K562 (cell line): ENCODE results near the gene MICU2. TPM values are rescaled to one million over a fixed set of nuclear protein-coding genes. Genes with fewer than 3 reads are reported as not detected.

Source experiments
- ATAC-seq: fragments of 200-7000 bp; cut with Tn5 transposase; 3 replicates; pipeline ENCODE4 v1.9.1; 2020; ENCODE audit warnings: moderate library complexity
- BruUV-seq: library from RNA; stranded (reverse); fragments of 400-500 nt; replicated peaks from 2 replicates; lab custom pipeline; 2021; lab: Mats Ljungman, UMichigan
- CTCF ChIA-PET: fragments of 300-600 bp; formaldehyde crosslinking; extraction: SDS; loops from one replicate; lab custom pipeline; 2021; ENCODE audit warnings: low intra/inter-chr PET ratio; lab: Yijun Ruan, JAX
- POLR2A ChIA-PET: fragments of 300-600, 350-650 bp; sonication (Branson Sonifier 250); formaldehyde crosslinking; extraction: SDS; loops from one replicate; lab custom pipeline; 2021; ENCODE audit warnings: antibody characterized with exemption, inconsistent platforms; lab: Yijun Ruan, JAX
- DNase-seq, 4 experiments: peaks; one replicate each; pipeline versions ENCODE4 v3.0.0 to v3.0.0-alpha.2; 2011 to 2018; ENCODE audit warnings: low spot score in 3 of 4, mixed read lengths in 3 of 4; ENCODE audit errors: extremely low read depth in 1 of 4
- FAIRE-seq: peaks from 2 replicates; lab custom pipeline; 2011; peaks lifted over from hg19 to GRCh38; lab: Jason Lieb, UNC
- H2AFZ ChIP-seq: 2 replicates; pipeline ENCODE4 v1.6.0; 2011; ENCODE audit warnings: low read depth, low read length, control low read depth, inconsistent platforms
- H3K27ac ChIP-seq: fragments of 200-600 bp; 3 replicates; pipeline ENCODE4 v1.8.0; 2011; ENCODE audit warnings: low read depth, mild to moderate bottlenecking, control low read depth, inconsistent platforms, low read length, moderate library complexity, mixed read lengths; ENCODE audit errors: extremely low read depth
- H3K27me3 ChIP-seq, 2 experiments: fragments of 300-600 bp in 1 of 2; 2 replicates in 1 of 2; 3 replicates in 1 of 2; pipeline versions ENCODE4 v1.6.0 to v1.8.0; 2011; ENCODE audit warnings: inconsistent platforms in 2 of 2, low read length in 2 of 2, mild to moderate bottlenecking in 1 of 2, mixed read lengths in 1 of 2, moderate library complexity in 1 of 2; ENCODE audit not compliant: control insufficient read depth in 2 of 2, insufficient read depth in 2 of 2
- H3K36me3 ChIP-seq: fragments of 300-600 bp; 3 replicates; pipeline ENCODE4 v1.8.0; 2011; ENCODE audit warnings: mild to moderate bottlenecking, low read length, inconsistent platforms; ENCODE audit not compliant: control insufficient read depth, insufficient read depth
- H3K4me1 ChIP-seq, 2 experiments: fragments of 200-600 bp in 1 of 2; replicated peaks in 1 of 2; 2 replicates in 1 of 2; 3 replicates in 1 of 2; pipeline versions ENCODE4 v1.5.1 to v1.8.0; 2011; ENCODE audit warnings: inconsistent platforms in 2 of 2, low read length in 2 of 2, mild to moderate bottlenecking in 1 of 2, mixed read lengths in 1 of 2, moderate library complexity in 1 of 2; ENCODE audit not compliant: control insufficient read depth in 2 of 2, insufficient read depth in 2 of 2
- H3K4me2 ChIP-seq: 2 replicates; pipeline ENCODE4 v1.6.1; 2011; ENCODE audit warnings: low read length, control low read depth, inconsistent platforms, mixed read lengths; ENCODE audit not compliant: insufficient read depth
- H3K4me3 ChIP-seq: fragments of 200-600 bp; sonication (generic), shearing (Covaris generic); 2 replicates; pipeline ENCODE4 v1.5.1; 2016; ENCODE audit warnings: control low read depth, inconsistent platforms
- H3K79me2 ChIP-seq: fragments of 200-600 bp; 3 replicates; pipeline ENCODE4 v1.8.0; 2011; ENCODE audit warnings: low read length, inconsistent platforms; ENCODE audit not compliant: control insufficient read depth, insufficient read depth
- H3K9ac ChIP-seq, 2 experiments: 2 replicates each; pipeline versions ENCODE4 v1.6.0 to v1.6.1; 2011; ENCODE audit warnings: low read depth in 2 of 2, low read length in 2 of 2, control low read depth in 1 of 2, inconsistent platforms in 1 of 2, mild to moderate bottlenecking in 1 of 2, mixed read lengths in 1 of 2; ENCODE audit not compliant: insufficient read depth in 1 of 2
- H3K9me1 ChIP-seq: one replicate; pipeline ENCODE4 v1.6.0; 2011; ENCODE audit warnings: inconsistent platforms, mild to moderate bottlenecking, low read length, moderate library complexity; ENCODE audit not compliant: control insufficient read depth, insufficient read depth
- H3K9me3 ChIP-seq: replicated peaks from 2 replicates; pipeline ENCODE4 v1.5.1; 2011; ENCODE audit warnings: low read depth, low read length, inconsistent platforms; ENCODE audit not compliant: control insufficient read depth, insufficient read depth
- H4K20me1 ChIP-seq: replicated peaks from 2 replicates; pipeline ENCODE4 v1.6.1; 2011; ENCODE audit warnings: low read length, inconsistent platforms, mixed read lengths; ENCODE audit not compliant: control insufficient read depth, insufficient read depth
- COPS2 ChIP-seq: fragments of 450-650 bp; conservative IDR thresholded peaks from 2 replicates; pipeline ENCODE4 v1.6.1; 2016; ENCODE audit warnings: mild to moderate bottlenecking, moderate library complexity
- ESRRA ChIP-seq: fragments of 450-650 bp; IDR thresholded peaks from 2 replicates; pipeline ENCODE4 v1.6.1; 2014; ENCODE audit warnings: low read depth, mild to moderate bottlenecking, moderate library complexity, borderline replicate concordance
- FIP1L1 ChIP-seq: fragments of 200-400 bp; formaldehyde crosslinking; IDR thresholded peaks from 2 replicates; pipeline ENCODE4 v1.6.1; 2018; ENCODE audit warnings: mild to moderate bottlenecking, low read depth, low read length; ENCODE audit not compliant: poor library complexity, severe bottlenecking
- GATA2 ChIP-seq: sonication (generic); formaldehyde crosslinking; IDR thresholded peaks from 2 replicates; pipeline ENCODE4 v1.4.0; 2020; ENCODE audit warnings: mild to moderate bottlenecking, missing genetic modification reagents
- HIVEP1 ChIP-seq: fragments of 250-450 bp; sonication (Bioruptor Pico); IDR thresholded peaks from 2 replicates; pipeline ENCODE4 v1.4.0; 2020; ENCODE audit warnings: mild to moderate bottlenecking
- RBM14 ChIP-seq: fragments of 200-400 bp; formaldehyde crosslinking; IDR thresholded peaks from 2 replicates; pipeline ENCODE4 v1.6.1; 2018; ENCODE audit warnings: low read depth, mild to moderate bottlenecking, low read length, moderate library complexity, borderline replicate concordance; ENCODE audit not compliant: insufficient read depth
- SRF ChIP-seq, 2 experiments: fragments of 250-450, 450-650 bp in 1 of 2; sonication (Bioruptor Pico) in 1 of 2; sonication (generic) in 1 of 2; formaldehyde crosslinking; IDR thresholded peaks; 2 replicates each; pipeline versions ENCODE4 v1.5.0 to v1.5.1; 2020 to 2022; ENCODE audit warnings: mild to moderate bottlenecking in 1 of 2, missing genetic modification reagents in 1 of 2
- U2AF2 ChIP-seq: fragments of 200-400 bp; formaldehyde crosslinking; optimal IDR thresholded peaks from 2 replicates; pipeline ENCODE3; 2017; ENCODE audit warnings: low read depth, mild to moderate bottlenecking, low read length
- XRCC5 ChIP-seq: fragments of 200-400 bp; formaldehyde crosslinking; IDR thresholded peaks from 2 replicates; pipeline ENCODE4 v1.6.1; 2017; ENCODE audit warnings: low read depth, mild to moderate bottlenecking, low read length
- ZNF121 ChIP-seq: sonication (generic); formaldehyde crosslinking; conservative IDR thresholded peaks from 2 replicates; pipeline ENCODE4 v1.8.0; 2022; ENCODE audit warnings: missing genetic modification reagents
- ZNF224 ChIP-seq: sonication (generic); formaldehyde crosslinking; IDR thresholded peaks from 2 replicates; pipeline ENCODE4 v1.8.0; 2022; ENCODE audit warnings: mild to moderate bottlenecking, missing genetic modification reagents
- ZNF696 ChIP-seq: fragments of 250-450 bp; sonication (Bioruptor Pico); conservative IDR thresholded peaks from 2 replicates; pipeline ENCODE4 v1.4.0; 2020; ENCODE audit warnings: mild to moderate bottlenecking, moderate library complexity
- WGBS: fragments of 100-300 bp; shearing (Covaris generic); methylation state at CpG from one replicate; pipeline ENCODE4 v1.1.6; 2016; ENCODE audit warnings: low coverage, mixed read lengths; ENCODE audit not compliant: insufficient coverage; ENCODE audit errors: missing lambda C conversion rate; 5-methylcytosine and 5-hydroxymethylcytosine counted together
- in situ Hi-C: fragments of 300-500 bp; cut with MboI; formaldehyde crosslinking; loops from 4 replicates; pipeline ENCODE4 v1.15.0; 2018; ENCODE audit warnings: inconsistent platforms, mixed read lengths
- intact Hi-C: fragments of 100-400 bp; cut with micrococcal nuclease; formaldehyde crosslinking; loops from 2 replicates; pipeline ENCODE4 v1.14.2; 2022
- polyA plus RNA-seq, 8 experiments: library from polyadenylated mRNA; depleted of rRNA in 4 of 8; stranded (reverse) in 5 of 8; unstranded in 3 of 8; fragments of >200 nt; fragmentation: Nextera tagmentation in 2 of 8; fragmentation: Illumina TruSeq in 1 of 8; extraction: Ambion mirVana in 2 of 8; extraction: Trizol in 1 of 8; gene quantifications; 2 replicates each; pipeline versions ENCODE4 v1.2.1 to v1.2.3, GENCODE V29; 2011 to 2014; ENCODE audit warnings: inconsistent platforms in 1 of 8, missing spikeins in 1 of 8
- total RNA-seq, 7 experiments: library from RNA; depleted of rRNA in 6 of 7; stranded (reverse); fragments of >200 nt in 6 of 7; fragmentation: Illumina TruSeq in 2 of 7; extraction: Trizol in 2 of 7; gene quantifications; 2 replicates each; pipeline versions ENCODE4 v1.2.1 to v1.2.3, GENCODE V29; 2011 to 2021; ENCODE audit warnings: low replicate concordance in 1 of 7
- TF ChIP-seq, protein P1 (sequence below): fragments of 200-400 bp; formaldehyde crosslinking; IDR thresholded peaks from 2 replicates; pipeline ENCODE4 v1.6.1; 2017; ENCODE audit warnings: mild to moderate bottlenecking, low read depth, low read length, moderate library complexity
- TF ChIP-seq, protein P2 (sequence below): fragments of 250-450 bp; sonication (Bioruptor Pico); IDR thresholded peaks from 2 replicates; pipeline ENCODE4 v1.9.0; 2021; ENCODE audit warnings: mild to moderate bottlenecking

MICU2 gene
- total and polyA plus RNA-seq, 9 of the 15 experiments (the other 6 are each of a cell fraction or from before 2014, with no cell fraction given): 9.1 to 41.8 (median 33.4) TPM

DNA sequence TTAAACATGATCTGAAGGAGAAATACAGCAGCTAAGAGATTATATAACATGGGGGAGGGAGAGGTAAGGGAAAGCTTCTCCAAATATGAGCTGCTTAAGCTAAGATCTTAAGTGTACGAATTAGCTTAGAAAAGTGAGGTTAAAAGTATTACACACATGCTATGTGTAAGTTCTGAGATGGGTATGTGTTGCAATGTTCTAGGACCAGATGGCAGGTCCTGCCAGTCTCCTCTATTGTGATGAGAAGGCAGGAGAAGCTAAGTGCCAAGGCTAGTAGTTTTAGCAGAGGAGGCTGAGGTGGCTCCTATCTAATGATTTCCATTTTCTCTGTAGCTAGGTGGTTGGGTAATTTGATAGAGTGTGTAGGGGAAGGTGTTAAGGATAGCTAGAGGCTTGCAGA lies 57.6 kb downstream of the MICU2 start (continued):
- no peak for TF ChIP-seq RBM14

GRCh38 chr13:21544515-21544914 lies 59.5 kb downstream of the MICU2 start:
- CTCF ChIA-PET: no interaction called here

GRCh38 chr13:21542563-21542962 lies 61.4 kb downstream of the MICU2 start:
- no peaks in the 10 kb centered on the region; the same call in 1 of the 3 replicates for H3K36me3 ChIP-seq
- peaks cover 6% of the 10 kb centered on the region; the same call in 2 of the 3 replicates for H3K79me2 ChIP-seq
- H3K9me1 ChIP-seq: no peaks in the 10 kb centered on the region
- no peaks in the 10 kb centered on the region for H3K9me3 ChIP-seq
- in situ Hi-C loops: no loop called here
- CTCF ChIA-PET: no interaction called here
- no peak overlapping the region for H3K4me3 ChIP-seq
- intact Hi-C loops: no loop called here
- DNase-seq (no peak), FAIRE-seq (no peak), ATAC-seq (no peak)
- H4K20me1 ChIP-seq: no peaks in the 10 kb centered on the region
- 100% methylated on average over 1 of the region's 1 CpG for WGBS
- no peaks in the 10 kb centered on the region; a peak in 2 of 5 replicates for H3K4me1 ChIP-seq
- no peak overlapping the region for H3K4me2 ChIP-seq
- H3K27ac ChIP-seq: no peak overlapping the region
- no TSS peak for BruUV-seq
- no peaks in the 10 kb centered on the region for H3K27me3 ChIP-seq
- POLR2A ChIA-PET: no interaction called here
- no peak overlapping the region for H3K9ac ChIP-seq
- no peak overlapping the region for H2AFZ ChIP-seq
- TF ChIP-seq GATA2 (CRISPR knock-in tag) (no peak), FIP1L1 (no peak), ZNF696 (CRISPR knock-in tag) (no peak), ZNF224 (CRISPR knock-in tag) (no peak), COPS2 (no peak), XRCC5 (no peak), HIVEP1 (no peak), ESRRA (no peak), U2AF2 (no peak)
- TF ChIP-seq, protein P1, sequence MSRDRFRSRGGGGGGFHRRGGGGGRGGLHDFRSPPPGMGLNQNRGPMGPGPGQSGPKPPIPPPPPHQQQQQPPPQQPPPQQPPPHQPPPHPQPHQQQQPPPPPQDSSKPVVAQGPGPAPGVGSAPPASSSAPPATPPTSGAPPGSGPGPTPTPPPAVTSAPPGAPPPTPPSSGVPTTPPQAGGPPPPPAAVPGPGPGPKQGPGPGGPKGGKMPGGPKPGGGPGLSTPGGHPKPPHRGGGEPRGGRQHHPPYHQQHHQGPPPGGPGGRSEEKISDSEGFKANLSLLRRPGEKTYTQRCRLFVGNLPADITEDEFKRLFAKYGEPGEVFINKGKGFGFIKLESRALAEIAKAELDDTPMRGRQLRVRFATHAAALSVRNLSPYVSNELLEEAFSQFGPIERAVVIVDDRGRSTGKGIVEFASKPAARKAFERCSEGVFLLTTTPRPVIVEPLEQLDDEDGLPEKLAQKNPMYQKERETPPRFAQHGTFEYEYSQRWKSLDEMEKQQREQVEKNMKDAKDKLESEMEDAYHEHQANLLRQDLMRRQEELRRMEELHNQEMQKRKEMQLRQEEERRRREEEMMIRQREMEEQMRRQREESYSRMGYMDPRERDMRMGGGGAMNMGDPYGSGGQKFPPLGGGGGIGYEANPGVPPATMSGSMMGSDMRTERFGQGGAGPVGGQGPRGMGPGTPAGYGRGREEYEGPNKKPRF: no peak
- TF ChIP-seq, protein P2, sequence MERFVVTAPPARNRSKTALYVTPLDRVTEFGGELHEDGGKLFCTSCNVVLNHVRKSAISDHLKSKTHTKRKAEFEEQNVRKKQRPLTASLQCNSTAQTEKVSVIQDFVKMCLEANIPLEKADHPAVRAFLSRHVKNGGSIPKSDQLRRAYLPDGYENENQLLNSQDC (CRISPR knock-in tag): no peak

More at GRCh38 chr13:21544515-21544914, 59.5 kb downstream of the MICU2 start:
- POLR2A ChIA-PET: no interaction called here
- ATAC-seq (no peak), FAIRE-seq (no peak), DNase-seq (no peak)
- WGBS: 100% methylated on average over 1 of the region's 1 CpG
- Histone ChIP-seq H3K4me2 (no peak overlapping the region), H3K27me3 (no peaks in the 10 kb centered on the region), H3K9me3 (no peaks in the 10 kb centered on the region), H2AFZ (no peak overlapping the region), H3K9me1 (no peaks in the 10 kb centered on the region), H3K79me2 (peaks cover 6% of the 10 kb centered on the region; the same call in 2 of the 3 replicates), H3K9ac (no peak overlapping the region), H3K36me3 (no peaks in the 10 kb centered on the region; the same call in 2 of the 3 replicates), H3K4me1 (no peaks in the 10 kb centered on the region; a peak in 1 of 5 replicates), H3K27ac (no peak overlapping the region), H3K4me3 (no peak overlapping the region), H4K20me1 (no peaks in the 10 kb centered on the region)
- intact Hi-C loops: no loop called here
- in situ Hi-C loops: no loop called here
- TF ChIP-seq ZNF121: peak; percentile 19; the same call in 1 of the 2 replicates
- no peak for TF ChIP-seq SRF (CRISPR knock-in tag; IDR thresholded peaks at IDR 0.05)
- no TSS peak for BruUV-seq
